NCI-H2171 (cell line): ENCODE data around the gene CD84.
"Not testable (repeated sequence)": the region's sequence is repeated elsewhere in the genome, so short reads cannot be mapped to it uniquely, and the experiment has no call there.

Experiments
- DNase-seq: peaks from one replicate; lab custom pipeline; 2025; lab: John Stamatoyannopoulos, UW

CD84 gene, protein sequence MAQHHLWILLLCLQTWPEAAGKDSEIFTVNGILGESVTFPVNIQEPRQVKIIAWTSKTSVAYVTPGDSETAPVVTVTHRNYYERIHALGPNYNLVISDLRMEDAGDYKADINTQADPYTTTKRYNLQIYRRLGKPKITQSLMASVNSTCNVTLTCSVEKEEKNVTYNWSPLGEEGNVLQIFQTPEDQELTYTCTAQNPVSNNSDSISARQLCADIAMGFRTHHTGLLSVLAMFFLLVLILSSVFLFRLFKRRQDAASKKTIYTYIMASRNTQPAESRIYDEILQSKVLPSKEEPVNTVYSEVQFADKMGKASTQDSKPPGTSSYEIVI

DNA sequence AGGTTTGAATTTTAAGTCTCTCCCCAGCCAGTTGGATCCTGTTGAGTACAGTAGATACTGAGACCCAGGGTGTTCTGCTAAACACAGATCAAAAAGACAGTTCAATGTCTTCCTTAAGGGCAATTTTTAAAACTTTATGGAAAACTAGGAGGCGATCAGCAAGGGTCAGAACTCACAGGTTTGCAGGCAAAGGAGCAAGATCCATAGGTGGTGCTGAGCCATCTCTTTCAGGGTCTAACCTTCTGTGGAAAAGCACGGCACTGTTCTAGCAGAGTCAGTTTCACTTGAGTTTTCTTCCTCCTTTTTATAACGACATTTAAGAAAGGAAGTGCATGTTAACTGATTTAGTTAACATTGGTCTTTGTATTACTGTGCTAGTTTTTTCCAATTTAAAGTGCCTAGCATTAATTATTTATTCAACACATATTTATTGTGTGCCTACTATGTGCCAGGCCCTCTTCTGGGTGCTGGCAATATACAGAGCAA, at the start of gene CD84:
Gene CD84 (minus strand): TSS at position 281 of the 486 bp plus-strand sequence. CDS start 59 bp downstream, at position 222.
- no peak for DNase-seq

DNA sequence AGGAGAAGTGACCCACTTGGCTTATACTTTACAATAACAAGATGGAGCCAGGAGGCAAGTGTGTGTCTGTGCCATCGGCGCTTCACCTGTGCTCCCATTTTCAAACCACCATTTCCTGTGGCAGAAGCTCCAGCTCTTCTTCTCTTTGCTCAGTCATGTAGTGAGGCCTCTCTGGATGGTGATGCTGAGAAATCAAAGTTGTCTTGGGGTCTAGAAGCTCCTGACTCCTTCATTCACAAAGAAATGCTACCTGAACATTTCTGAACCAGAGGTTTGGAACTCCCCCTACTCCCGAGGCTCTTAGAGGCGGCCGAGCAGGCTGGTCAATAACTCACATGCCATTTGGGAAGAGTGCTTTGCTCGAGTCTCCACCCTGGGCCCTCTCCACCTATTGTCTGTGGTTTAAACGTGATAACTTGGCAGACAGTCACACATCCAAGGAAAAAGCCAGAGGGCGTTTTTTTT, 49.5 kb upstream of the CD84 start:
- no peak for DNase-seq

DNA sequence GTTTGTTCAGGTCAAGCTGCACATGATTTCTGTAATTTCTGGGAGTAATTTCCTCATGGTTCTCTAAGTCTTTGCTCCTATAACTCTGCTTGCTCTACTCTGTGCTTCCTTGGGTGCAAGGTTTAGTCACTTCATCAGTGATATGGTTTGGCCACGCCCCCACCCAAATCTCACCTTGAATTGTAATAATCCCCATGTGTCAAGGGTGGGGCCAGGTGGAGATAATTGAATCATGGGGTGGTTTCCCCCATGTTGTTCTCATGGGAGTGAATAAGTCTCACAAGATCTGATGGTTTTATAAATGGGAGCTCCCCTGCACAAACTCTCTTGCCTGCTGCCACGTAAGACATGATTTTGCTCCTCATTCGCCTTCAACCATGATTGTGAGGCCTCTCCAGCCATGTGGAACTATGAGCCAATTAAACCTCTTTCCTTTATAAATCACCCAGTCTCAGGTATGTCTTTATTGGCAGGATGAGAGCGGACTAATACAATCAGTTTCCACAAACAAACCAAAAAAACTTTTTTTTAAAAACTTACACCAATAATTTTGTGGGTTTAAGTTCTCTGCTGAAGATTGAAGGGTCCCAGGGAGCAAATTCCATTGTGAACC, 48.5 kb upstream of the CD84 start:
- not testable (repeated sequence) for DNase-seq

DNA sequence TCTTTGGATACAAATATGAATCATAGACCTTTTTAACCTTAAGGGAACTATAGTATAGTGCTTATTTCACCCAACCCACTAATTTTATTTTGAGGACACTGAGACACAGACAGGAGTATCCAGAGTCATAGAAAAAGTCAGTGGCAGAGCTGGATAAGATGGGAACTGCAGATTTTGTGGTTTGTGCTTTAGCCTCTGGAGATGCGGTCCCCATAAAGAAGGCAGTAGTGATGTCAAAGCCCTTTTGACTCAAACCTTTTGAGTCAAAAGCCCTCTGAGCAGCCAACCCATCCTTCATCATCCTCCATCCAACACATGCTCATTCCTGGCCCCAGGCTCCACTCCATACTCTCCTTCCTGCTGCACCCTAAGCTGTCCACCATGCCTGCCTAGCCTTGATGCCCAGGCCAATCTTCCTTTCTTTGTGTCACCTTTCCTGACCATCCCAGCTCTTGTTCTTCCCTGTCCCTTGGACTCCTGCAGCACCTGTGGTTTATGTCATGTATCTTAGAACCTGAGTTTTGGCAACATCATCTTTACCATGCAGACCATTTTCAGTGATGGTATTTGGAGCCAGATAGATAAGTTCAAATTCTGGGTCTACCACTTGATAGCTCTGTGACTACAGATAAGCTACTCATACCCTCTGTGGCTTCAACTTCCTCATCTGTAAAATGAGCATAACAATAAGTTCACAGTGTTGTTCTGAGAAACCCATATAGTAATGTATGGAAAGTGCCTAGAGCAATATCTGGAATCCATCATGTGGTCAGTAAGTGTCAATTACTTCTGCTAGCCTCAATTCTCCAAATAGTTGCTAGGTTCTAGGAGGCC, 47.4 kb upstream of the CD84 start:
- DNase-seq, result no peak

DNA sequence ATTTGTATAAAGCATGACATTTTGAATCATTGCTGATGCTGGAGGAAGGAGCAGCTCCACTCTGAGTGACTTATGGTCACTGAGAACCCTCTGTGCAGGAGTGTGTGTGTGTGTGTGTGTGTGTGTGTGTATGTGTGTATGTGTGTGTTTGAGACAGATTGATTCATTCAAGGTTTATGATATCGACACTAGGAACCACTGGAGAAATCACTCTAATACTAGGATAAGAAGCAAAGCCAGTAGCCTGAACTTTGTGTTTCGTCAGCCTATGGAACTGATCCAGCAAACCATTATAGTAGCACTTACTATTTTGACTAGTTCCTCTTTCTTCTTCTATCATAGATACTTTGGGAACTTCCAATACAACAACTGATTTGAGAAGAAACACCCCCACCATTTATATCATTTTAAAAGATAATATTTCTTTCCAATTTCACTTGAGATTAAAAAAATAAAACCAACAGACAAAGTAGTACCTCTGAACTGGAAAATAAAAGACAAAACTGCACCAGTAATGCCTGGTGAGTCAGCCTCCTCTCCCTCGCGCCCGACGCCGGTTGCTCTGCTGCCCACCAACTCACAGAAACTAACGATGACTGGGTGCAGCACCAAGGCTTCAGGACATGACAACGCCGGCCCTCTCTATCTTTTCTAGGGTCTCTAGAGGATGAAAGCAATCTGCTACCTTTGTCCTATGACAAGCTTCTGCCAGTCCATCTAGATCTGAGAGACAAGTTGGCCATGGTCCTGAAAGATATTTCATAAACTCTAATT, 46.6 kb upstream of the CD84 start:
- DNase-seq, result no peak

DNA sequence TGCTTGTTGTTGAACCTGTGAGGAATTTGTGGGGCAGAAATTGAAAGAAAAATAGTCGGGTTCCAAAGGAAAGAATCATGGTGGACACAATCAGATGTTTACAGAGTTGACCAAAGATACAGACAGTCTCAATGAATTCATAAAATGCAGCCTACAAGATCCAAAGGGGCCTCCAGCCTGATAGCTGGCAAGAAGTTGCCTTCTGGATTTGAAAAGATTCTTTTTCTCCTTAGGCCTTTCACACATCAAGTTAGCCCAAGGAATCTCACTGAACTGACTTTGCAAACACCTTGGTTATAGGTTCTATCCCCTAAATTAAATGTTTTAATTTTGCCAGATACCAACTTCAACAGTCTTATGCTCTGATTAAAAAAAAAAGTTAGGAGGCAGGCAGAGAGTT, 46.0 kb upstream of the CD84 start:
- no peak for DNase-seq

DNA sequence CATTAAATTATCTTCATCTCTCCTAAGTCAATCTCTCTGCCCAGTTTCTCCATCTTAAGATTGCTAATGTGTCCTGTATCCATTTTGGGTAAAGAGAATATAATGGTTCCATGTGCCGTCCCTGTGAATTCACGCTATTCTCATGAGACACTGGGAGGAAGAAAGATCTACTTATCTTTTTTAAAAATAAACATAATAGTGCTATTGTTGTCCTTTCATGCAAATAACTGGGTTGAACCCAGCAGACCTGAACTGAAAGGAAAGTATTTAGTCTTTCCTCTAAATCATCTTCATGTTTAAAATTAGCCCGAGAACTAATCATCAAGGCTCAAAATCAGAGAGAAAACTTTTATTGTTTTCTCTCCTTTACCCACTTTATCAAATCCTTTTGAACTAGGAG, 45.2 kb upstream of the CD84 start:
- DNase-seq, result no peak

DNA sequence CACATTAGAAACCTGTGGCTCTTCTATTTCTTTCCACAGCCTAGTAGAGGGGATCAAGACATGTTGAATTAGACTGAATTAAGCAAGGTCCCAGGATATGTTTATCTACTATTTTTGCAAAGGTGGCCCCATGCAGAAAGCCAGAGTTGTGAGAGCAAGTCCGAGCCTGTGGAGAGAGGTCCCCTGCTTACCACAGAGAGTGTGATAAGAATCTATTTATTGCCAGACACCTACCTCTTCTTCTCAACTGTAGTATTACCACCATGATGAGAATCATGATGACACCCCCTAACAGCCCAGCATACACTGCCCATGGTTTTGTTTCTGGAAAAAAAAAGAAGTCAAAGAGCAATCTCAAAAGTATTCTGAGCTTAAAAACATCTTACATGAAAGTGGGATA, 44.6 kb upstream of the CD84 start:
- DNase-seq, result no peak

DNA sequence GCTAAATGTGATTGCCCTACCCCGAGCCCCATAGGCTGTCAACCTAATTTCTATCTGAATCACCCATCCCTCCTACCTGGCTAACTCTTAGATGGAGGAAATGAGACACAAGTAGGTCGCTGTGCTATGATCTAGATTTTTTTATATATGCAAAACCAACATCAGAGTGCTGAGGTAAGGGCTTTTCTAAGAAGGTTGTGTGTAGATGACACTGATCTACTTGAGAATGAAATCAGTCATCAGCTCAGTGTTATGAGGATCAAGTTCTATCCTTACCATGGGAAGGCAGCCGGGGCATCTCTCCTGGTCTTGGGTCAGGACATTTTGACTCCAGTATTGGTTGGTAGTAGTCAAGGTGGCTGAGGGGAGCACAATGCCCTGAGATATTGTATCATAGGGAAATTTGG, 43.9 kb upstream of the CD84 start:
- DNase-seq, result no peak

DNA sequence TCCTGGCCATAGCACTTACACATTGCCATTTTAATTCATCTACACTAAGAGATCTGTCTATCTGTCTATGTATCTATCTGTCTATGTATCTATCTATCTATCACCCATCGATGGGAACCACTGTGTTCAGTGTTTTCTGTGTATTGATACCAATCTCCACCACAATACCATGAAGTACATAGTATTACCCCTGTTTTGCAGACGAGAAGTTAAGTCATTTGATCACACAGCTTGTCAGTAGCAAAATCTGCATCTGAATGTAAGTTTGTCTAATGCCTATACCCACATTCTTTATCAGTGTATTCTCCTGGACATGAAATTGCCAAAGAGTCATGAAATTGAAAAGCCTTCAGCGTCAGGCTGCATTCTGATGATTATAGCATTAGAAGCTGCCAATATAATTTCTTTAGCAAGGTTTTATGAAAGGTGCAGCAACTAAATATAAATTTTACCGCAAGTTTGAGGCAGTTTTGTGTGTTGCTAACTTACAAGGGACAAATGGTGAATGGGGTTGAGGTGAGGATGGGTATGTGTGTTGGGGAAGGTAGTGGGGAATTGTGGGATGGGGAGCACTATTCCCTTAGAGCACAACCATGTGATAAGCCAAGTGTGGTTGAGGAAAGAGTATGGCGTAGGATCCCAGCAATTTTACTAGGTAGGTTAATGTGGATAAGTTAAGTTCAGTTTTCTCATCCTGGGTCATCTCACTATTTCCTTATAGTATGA, 43.4 kb upstream of the CD84 start:
- no peak for DNase-seq

DNA sequence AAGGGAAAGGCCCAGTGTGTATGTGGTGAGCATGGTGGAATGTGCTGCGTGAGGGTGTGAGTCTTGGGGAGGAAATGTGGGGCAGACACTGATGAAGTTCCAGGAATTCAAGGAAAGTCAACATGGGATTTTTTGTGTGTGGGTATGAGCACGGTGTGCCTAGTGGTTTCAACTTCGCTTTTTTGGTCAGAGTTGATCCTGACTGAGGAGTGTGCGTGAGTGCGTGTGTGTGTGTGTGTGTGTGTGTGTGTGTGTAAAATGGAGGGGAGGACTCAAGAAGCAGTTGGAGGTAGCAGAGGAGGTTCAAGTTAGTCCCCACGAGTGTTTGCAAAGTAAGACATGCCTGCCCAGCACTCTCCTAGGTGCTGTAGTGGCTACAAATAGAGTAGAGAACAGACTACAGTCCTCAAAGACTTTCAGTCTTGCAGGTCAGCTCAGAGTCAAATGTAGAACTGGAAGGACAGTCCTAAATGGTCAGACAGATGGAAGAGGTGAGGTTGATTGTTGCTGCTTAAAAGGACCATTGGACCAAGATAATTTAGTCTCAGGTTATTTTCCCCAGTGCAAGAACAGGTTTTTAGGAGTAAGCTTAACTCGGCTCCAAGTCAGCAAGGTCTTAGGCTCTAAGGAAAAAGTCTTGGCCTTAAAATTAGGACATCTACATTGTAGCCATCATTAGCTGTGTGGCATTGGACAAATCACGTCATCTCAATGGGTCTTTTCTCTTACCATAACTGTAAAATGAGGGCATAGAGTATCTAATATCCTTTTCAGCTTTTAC, 42.5 kb upstream of the CD84 start:
- DNase-seq, result no peak

DNA sequence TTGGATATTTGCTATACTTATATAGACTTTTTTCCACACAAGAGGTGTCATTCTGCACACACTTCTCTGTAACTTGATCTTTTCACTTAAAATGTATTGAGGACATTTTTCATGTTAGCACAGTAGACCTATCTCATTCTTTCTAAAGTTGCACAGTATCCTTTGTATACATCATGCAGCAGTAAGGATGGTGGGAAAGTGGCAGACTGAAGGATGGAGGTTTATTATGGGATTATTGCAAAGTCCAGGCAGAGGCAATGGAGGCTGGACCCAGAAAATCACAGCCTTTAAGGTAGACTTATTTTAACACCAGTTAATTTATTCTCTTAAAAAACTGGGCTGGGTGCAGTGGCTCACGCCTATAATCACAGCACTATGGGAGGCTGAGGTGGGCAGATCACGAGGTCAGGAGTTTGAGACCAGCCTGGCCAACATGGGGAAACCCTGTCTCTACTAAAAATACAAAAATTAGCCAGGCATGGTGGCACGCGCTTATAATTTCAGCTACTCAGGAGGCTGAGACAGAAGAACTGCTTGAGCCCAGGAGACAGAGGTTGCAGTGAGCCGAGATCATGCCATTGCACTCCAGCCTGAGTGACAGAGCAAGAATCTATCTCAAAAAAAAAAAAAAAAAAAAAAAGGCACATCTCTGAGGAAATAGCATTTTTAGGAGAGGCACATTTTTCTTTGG, 41.8 kb upstream of the CD84 start:
- DNase-seq, result no peak

DNA sequence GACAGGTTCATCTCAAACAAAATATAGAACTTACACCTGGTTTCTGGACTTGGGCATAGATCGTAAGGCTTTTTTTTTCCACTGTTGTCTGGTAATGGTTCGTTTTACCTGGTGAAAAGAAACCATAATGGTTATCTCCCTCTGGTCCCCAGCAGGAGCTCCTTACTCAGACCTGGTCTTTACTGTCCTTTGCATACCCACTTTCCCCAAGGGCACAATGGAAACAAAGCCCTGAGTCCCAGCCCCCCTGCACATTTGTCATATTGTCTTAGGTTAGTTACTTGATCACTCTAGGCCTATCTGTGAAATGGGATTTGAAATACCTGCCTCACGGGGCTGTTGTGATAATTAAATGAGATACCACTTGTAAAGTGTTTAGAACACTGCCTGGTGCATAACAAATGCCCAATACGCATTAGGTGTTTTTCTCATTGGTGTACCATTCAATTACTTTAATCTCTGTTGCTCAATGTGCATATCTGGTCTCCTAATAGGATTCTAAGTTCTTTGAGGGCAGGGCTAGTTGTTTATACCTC, 40.5 kb upstream of the CD84 start:
- no peak for DNase-seq

DNA sequence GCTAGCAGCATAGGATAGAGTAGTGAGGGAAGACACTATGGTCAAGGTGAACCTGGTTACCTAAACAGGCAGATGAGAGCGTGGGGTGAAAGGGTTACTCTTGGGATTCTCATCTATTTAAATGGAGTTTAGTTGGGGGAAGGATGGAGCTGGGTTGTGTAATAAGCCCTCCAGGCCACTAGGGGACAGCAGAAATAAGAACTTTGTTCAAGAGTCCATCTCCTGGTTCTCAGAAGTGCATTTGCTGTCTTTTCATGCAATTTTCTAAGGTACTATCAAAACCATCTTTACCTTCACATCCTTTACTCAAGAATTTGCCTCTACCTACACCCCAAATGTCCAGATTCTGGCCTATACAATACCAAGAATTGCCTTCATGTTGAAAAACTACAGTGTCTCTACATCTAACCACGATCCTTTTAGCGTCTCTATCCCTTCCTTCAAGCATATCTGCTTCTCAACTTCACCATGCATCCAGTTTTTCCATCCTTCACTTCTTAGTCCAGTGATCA, 39.5 kb upstream of the CD84 start:
- DNase-seq, result peak; percentile 3

DNA sequence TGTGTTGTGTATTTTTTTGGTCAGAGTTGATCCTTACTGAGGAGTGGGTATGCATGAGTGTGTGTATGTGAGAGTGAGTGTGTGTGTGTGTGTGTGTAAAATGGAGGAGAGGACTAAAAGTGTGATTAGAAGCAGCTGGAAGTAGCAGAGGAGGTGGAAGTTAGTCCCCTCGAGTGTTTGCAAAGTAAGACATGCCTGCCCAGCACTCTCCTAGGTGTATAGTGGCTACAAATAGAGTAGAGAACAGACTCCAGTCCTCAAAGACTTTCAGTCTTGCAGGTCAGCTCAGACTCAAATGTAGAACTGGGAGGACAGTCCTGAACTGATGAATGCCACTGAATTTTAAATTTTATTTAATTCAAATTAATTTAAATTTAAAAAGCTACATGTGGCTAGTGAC, 39.0 kb upstream of the CD84 start:
- DNase-seq, result no peak

DNA sequence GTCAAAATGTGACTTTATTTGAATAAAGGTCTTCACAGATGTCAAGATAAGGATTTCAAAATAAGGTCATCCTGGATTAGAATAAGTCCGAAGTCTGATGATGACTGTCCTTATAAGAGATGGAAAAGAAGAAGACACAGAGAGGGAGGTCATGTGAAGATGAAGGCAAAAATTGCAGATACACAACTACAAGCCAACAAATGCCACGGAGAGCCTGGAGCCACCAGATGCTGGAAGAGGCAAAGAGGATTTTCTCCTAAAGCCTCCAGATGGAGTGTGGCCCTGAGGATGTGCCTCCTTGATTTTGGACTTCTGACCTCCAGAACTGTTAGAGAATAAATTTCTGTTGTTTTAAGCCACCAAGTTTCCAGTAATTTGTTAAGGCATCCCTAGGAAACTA, 36.4 kb upstream of the CD84 start:
- DNase-seq, result no peak

DNA sequence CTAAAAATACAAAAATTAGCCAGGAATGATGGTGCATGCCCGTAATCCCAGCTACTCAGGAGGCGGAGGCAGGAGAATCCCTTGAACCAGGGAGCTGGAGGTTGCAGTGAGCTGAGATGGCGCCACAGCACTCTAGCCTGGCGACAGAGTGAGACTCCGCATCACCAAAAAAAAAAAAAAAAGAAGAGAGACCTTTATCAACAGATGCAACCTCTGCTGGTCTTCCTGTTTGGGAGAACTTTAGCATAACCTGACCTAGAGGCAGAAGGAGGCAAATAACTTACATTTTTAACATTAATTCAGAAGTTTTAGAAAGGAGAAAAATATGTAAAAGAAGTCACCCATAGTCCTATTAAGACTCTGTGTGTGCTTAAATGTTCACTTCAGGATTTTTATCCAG, 35.1 kb upstream of the CD84 start:
- no peak for DNase-seq

DNA sequence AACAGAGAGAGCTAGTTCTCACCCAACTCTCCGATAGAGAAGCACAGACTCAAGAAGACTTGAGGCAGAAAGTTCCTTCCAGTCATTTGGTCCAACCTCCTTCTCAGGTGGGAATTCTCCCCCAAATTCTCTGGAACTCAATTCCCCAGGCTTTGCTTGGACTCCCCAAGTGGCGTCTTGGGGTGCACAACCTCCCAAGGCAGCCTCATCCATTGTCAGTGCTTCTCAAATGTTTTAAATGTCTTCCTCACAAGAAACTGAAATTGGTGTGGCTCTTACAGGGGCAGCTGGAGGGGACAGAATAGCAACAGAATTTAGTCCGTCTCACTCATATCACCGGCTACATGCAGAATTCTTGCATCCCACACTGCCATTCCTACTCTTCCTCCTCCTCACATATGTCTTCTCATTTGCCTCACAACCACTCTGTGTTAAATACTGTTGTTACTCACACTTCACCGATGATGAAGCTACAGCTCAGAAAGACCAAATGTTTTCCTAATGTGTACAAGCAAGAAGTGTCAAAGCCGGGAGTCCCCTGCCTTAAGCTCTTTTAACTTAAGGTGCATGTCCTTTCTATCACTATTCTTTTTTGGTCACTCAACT, 33.4 kb upstream of the CD84 start:
- no peak for DNase-seq
